B cell (primary cell): ENCODE data around the gene SHD. TPM values are rescaled to one million over a fixed set of nuclear protein-coding genes. Genes with fewer than 3 reads are reported as not detected.

Source experiments
- ATAC-seq: fragments of 200-7000 bp; cut with Tn5 transposase; one replicate; pipeline ENCODE4 v1.10.0; 2021; ENCODE audit warnings: low read depth, mild to moderate bottlenecking, moderate number of reproducible peaks, moderate library complexity
- CTCF ChIA-PET: fragments of 350-600 bp; sonication (Branson Sonifier 250); formaldehyde crosslinking; loops from one replicate; lab custom pipeline; 2021; ENCODE audit warnings: antibody characterized with exemption, inconsistent platforms; lab: Charles Lee
- POLR2A ChIA-PET: fragments of 350-600 bp; sonication (Branson Sonifier 250); formaldehyde crosslinking; loops from one replicate; lab custom pipeline; 2021; ENCODE audit warnings: antibody characterized with exemption; lab: Charles Lee
- DNase-seq: peaks from one replicate; pipeline ENCODE4 v3.0.0; 2013
- H2AFZ ChIP-seq: 2 replicates; pipeline ENCODE4 v1.6.1; 2012; ENCODE audit warnings: mild to moderate bottlenecking, low read depth, low read length; ENCODE audit not compliant: insufficient read depth, poor library complexity, severe bottlenecking
- H3K27ac ChIP-seq, 2 donors: 1 replicate in 1 of 2; 2 replicates in 1 of 2; pipeline ENCODE4 v1.5.1; 2012 to 2013; ENCODE audit warnings: low read length in 2 of 2, mild to moderate bottlenecking in 2 of 2, moderate library complexity in 1 of 2
- H3K27me3 ChIP-seq, 4 experiments: fragments of 200-600 bp in 1 of 4; sonication (generic) in 1 of 4; replicated peaks in 1 of 4; 1 replicate in 2 of 4; 2 replicates in 2 of 4; pipeline versions ENCODE4 v1.6.1 to v1.7.0; 2013 to 2016; ENCODE audit warnings: low read length in 3 of 4, mild to moderate bottlenecking in 2 of 4, mixed read lengths in 1 of 4, moderate library complexity in 1 of 4; ENCODE audit not compliant: insufficient read depth in 4 of 4, control insufficient read depth in 3 of 4; ENCODE audit errors: control extremely low read depth in 1 of 4
- H3K36me3 ChIP-seq, 2 experiments: replicated peaks in 1 of 2; 1 replicate in 1 of 2; 2 replicates in 1 of 2; pipeline versions ENCODE4 v1.6.1 to v1.7.1; 2013; ENCODE audit warnings: low read length in 1 of 2; ENCODE audit not compliant: insufficient read depth in 2 of 2, control insufficient read depth in 1 of 2; ENCODE audit errors: control extremely low read depth in 1 of 2, extremely low read depth in 1 of 2
- H3K4me1 ChIP-seq, 2 donors: fragments of 200-600 bp in 1 of 2; sonication (generic) in 1 of 2; 1 replicate in 1 of 2; 2 replicates in 1 of 2; pipeline versions ENCODE4 v1.5.1 to v1.6.1; 2013 to 2017; ENCODE audit warnings: low read length in 2 of 2; ENCODE audit not compliant: control insufficient read depth in 2 of 2, insufficient read depth in 2 of 2
- H3K4me2 ChIP-seq: replicated peaks from 2 replicates; pipeline ENCODE3; 2012; ENCODE audit warnings: mild to moderate bottlenecking, low read depth, low read length; ENCODE audit not compliant: poor library complexity, severe bottlenecking
- H3K4me3 ChIP-seq, 5 experiments: fragments of 200-600 bp in 1 of 5; sonication (generic) in 1 of 5; 1 replicate in 3 of 5; 2 replicates in 2 of 5; pipeline versions ENCODE4 v1.5.1 to v1.7.0; 2011 to 2016; ENCODE audit warnings: low read length in 4 of 5, mild to moderate bottlenecking in 4 of 5, low read depth in 2 of 5, control low read depth in 1 of 5, moderate library complexity in 1 of 5; ENCODE audit not compliant: insufficient read depth in 1 of 5; ENCODE audit errors: control extremely low read depth in 1 of 5, extremely low read depth in 1 of 5
- H3K79me2 ChIP-seq: fragments of 200-600 bp; sonication (generic); one replicate; pipeline ENCODE4 v1.6.0; 2016; ENCODE audit warnings: low read length; ENCODE audit not compliant: control insufficient read depth, insufficient read depth
- H3K9ac ChIP-seq: fragments of 200-600 bp; sonication (generic); 2 replicates; pipeline ENCODE4 v1.6.1; 2017; ENCODE audit warnings: mild to moderate bottlenecking, low read length, moderate library complexity
- H3K9me3 ChIP-seq, 3 donors: one replicate each; pipeline versions ENCODE4 v1.6.1 to v1.7.1; 2013; ENCODE audit warnings: low read length in 2 of 3; ENCODE audit not compliant: control insufficient read depth in 2 of 3, insufficient read depth in 1 of 3; ENCODE audit errors: control extremely low read depth in 1 of 3
- H4K20me1 ChIP-seq: 2 replicates; pipeline ENCODE4 v1.6.0; 2012; ENCODE audit warnings: mild to moderate bottlenecking, low read length; ENCODE audit not compliant: insufficient read depth, control insufficient read depth, poor library complexity, severe bottlenecking
- H3K27ac Mint-ChIP-seq: one replicate; pipeline ENCODE4 v1.8.0; 2021; ENCODE audit warnings: mixed read lengths
- H3K27me3 Mint-ChIP-seq: one replicate; pipeline ENCODE4 v1.8.0; 2021; ENCODE audit warnings: mixed read lengths
- H3K4me1 Mint-ChIP-seq: one replicate; pipeline ENCODE4 v1.8.0; 2021; ENCODE audit warnings: mixed read lengths
- H3K4me3 Mint-ChIP-seq: one replicate; pipeline ENCODE4 v1.8.0; 2021; ENCODE audit warnings: mixed read lengths
- H3K9me3 Mint-ChIP-seq: one replicate; pipeline ENCODE4 v1.8.0; 2022; ENCODE audit warnings: mixed read lengths; ENCODE audit not compliant: insufficient read depth
- EZH2 ChIP-seq: IDR thresholded peaks from 2 replicates; pipeline ENCODE4 v1.6.1; 2012; ENCODE audit warnings: borderline replicate concordance, low read depth, mild to moderate bottlenecking, moderate library complexity, low read length; ENCODE audit not compliant: insufficient read depth, poor library complexity, severe bottlenecking
- whole genome bisulfite sequencing: methylation state at CpG from one replicate; pipeline ENCODE4 v1.1.5; 2013; ENCODE audit warnings: missing lambda C conversion rate; ENCODE audit not compliant: insufficient coverage; 5-methylcytosine and 5-hydroxymethylcytosine counted together
- intact Hi-C: fragments of 100-400 bp; cut with micrococcal nuclease; formaldehyde crosslinking; loops from one replicate; pipeline ENCODE4 v1.10.0; 2022
- polyA plus RNA-seq: library from polyadenylated mRNA; depleted of rRNA; stranded (reverse); fragments of >200 nt; gene quantifications from 2 replicates; pipeline ENCODE4 v1.2.3, GENCODE V29; 2012
- total RNA-seq, 2 donors: library from RNA; stranded (reverse); fragments of 120-200 nt in 1 of 2; gene quantifications; 1 replicate in 1 of 2; 2 replicates in 1 of 2; pipeline versions ENCODE4 v1.2.3 to v1.2.4, GENCODE V29; 2013 to 2022
- TF ChIP-seq, protein P1 (sequence below): fragments of 200-600 bp; IDR thresholded peaks from one replicate; pipeline ENCODE4 v1.8.0; 2022; ENCODE audit warnings: antibody characterized with exemption, mild to moderate bottlenecking

Gene SHD
- total and polyA plus RNA-seq, 2 donors (not counting 1 experiment from before 2014, with no cell fraction given), result 0.17 TPM; not detected in 1

DNA sequence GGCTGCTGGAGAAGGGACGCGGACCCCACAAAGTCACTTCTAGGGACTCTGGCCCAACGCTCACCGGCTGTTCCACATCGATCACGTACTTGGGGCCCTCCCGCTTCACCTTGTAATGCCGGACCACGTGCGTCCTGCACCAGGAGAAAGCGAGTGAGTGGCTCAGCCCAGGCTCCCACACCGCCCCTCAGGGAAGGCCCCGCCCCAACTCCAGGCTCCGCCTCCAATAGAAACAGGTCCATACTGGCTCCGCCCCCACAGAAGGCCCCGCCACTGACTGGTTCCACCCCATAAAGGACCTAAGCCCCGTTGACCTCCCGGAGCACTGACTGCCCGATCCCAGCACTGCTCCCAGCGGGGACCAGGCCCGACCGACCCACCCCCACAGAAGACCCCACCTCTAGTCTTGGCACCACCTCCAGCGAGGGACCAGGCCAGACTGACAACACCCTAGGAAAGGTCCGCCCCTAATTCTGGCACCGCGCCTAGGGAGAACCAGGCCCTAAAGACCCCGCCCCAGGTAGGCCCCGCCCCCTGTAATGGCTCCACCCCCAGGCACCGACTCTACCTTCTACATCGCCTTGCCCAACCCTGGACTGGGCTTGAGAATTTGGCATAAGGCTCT is 48.3 kb downstream of the SHD start:
- Histone ChIP-seq H3K27me3 (peaks cover 0 to 11% (median 0%) of the 10 kb centered on the region in 4 experiments), H3K4me3 (peak overlapping the region in 4 of 5 experiments; percentile 35 to 42 (median 38)), H3K79me2 (no peaks in the 10 kb centered on the region), H4K20me1 (no peaks in the 10 kb centered on the region), H3K9me3 (peaks cover 0 to 37% (median 0%) of the 10 kb centered on the region in 3 donors), H3K36me3 (no peaks in the 10 kb centered on the region), H3K4me2 (peak overlapping the region; percentile 74), H3K9ac (peak overlapping the region; percentile 32), H3K27ac (no peak overlapping the region), H3K4me1 (peaks cover 18 to 31% of the 10 kb centered on the region in 2 donors), H2AFZ (peak overlapping the region; percentile 69)
- ATAC-seq, result no peak
- H3K4me3 Mint-ChIP-seq, result peak overlapping the region; percentile 76
- ChIA-PET POLR2A (interaction anchor here (1.0 kb wide), 1 partner anchor 15 kb away, joined by 4 read pairs; the partner anchor contains the start of gene MPND), CTCF (interaction anchor here (0.8 kb wide), 1 partner anchor 16 kb away, joined by 3 read pairs; the partner anchor contains the start of gene MPND)
- intact Hi-C loops, result loop anchor here (5.0 kb wide), 1 partner anchor 145 kb away; the partner anchor contains the start of gene HDGFL2
- TF ChIP-seq EZH2, result no peak
- TF ChIP-seq, protein P1, sequence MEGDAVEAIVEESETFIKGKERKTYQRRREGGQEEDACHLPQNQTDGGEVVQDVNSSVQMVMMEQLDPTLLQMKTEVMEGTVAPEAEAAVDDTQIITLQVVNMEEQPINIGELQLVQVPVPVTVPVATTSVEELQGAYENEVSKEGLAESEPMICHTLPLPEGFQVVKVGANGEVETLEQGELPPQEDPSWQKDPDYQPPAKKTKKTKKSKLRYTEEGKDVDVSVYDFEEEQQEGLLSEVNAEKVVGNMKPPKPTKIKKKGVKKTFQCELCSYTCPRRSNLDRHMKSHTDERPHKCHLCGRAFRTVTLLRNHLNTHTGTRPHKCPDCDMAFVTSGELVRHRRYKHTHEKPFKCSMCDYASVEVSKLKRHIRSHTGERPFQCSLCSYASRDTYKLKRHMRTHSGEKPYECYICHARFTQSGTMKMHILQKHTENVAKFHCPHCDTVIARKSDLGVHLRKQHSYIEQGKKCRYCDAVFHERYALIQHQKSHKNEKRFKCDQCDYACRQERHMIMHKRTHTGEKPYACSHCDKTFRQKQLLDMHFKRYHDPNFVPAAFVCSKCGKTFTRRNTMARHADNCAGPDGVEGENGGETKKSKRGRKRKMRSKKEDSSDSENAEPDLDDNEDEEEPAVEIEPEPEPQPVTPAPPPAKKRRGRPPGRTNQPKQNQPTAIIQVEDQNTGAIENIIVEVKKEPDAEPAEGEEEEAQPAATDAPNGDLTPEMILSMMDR, result no peak
- H3K9me3 Mint-ChIP-seq, result no peaks in the 10 kb centered on the region
- peaks cover 28% of the 10 kb centered on the region for H3K4me1 Mint-ChIP-seq
- peak; percentile 65 for DNase-seq
- no peak overlapping the region for H3K27ac Mint-ChIP-seq
- 6% methylated on average over 28 of the region's 30 CpGs for WGBS
- H3K27me3 Mint-ChIP-seq, result no peaks in the 10 kb centered on the region

DNA sequence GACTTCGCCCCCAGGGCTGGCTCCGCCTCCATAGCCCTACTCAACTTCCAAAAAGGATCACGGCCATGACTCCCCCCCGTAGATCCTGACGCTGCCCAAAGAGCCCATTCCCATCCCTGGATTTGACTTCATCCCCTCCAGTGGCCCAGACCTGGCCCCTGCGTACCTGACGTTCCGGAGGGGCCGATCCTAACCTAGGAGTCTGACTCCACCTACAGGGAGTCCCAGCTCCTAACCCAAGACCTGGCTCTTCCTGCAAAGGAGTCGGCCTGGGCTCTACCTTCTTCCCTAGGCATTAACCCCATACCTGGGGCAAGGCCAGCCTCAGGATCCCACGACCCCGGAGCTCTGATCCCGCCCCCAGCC is 48.8 kb downstream of the SHD start:
- intact Hi-C loops, result loop anchor here (1.0 to 5.0 kb wide), 3 partner anchors 14 to 144 kb away; partner anchors contain the start of genes HDGFL2 and SH3GL1
- Mint-ChIP-seq H3K4me3 (peak overlapping the region; percentile 76), H3K9me3 (no peaks in the 10 kb centered on the region), H3K27ac (no peak overlapping the region), H3K4me1 (peaks cover 28% of the 10 kb centered on the region), H3K27me3 (no peaks in the 10 kb centered on the region)
- H2AFZ ChIP-seq, result peak overlapping the region; percentile 69
- H3K79me2 ChIP-seq, result no peaks in the 10 kb centered on the region
- peak overlapping the region; percentile 32 for H3K9ac ChIP-seq
- no peaks in the 10 kb centered on the region for H4K20me1 ChIP-seq
- CTCF ChIA-PET, result interaction anchor here (0.8 kb wide), 1 partner anchor 15 kb away, joined by 3 read pairs; the partner anchor contains the start of gene MPND
- peaks cover 0 to 32% (median 0%) of the 10 kb centered on the region in 3 donors for H3K9me3 ChIP-seq
- no peak for ATAC-seq
- no peak for DNase-seq
- no peaks in the 10 kb centered on the region for H3K36me3 ChIP-seq
- no peak overlapping the region for H3K27ac ChIP-seq
- POLR2A ChIA-PET, result interaction anchor here (0.6 to 1.0 kb wide), 2 partner anchors 15 to 1939 kb away, joined by 3 to 4 read pairs; partner anchors contain the start of gene MPND
- WGBS, result 17% methylated on average over 13 of the region's 13 CpGs
- peaks cover 0 to 11% (median 0%) of the 10 kb centered on the region in 4 experiments for H3K27me3 ChIP-seq
- H3K4me3 ChIP-seq, result peak overlapping the region in 4 of 5 experiments; percentile 35 to 42 (median 38)
- peak overlapping the region; percentile 74 for H3K4me2 ChIP-seq
- peaks cover 18 to 31% of the 10 kb centered on the region in 2 donors for H3K4me1 ChIP-seq
- TF ChIP-seq EZH2, result no peak
- TF ChIP-seq, protein P1, result no peak
